HG03575 (cell line): ENCODE results near the gene C2CD3.

Experiments used
- ATAC-seq: cut with Tn5 transposase; IDR thresholded peaks from one replicate; pipeline ENCODE4 v1.9.1; 2021; ENCODE audit not compliant: unreplicated experiment, insufficient number of reproducible peaks, low FRiP score; ENCODE audit errors: extremely low read depth

Gene C2CD3, protein sequence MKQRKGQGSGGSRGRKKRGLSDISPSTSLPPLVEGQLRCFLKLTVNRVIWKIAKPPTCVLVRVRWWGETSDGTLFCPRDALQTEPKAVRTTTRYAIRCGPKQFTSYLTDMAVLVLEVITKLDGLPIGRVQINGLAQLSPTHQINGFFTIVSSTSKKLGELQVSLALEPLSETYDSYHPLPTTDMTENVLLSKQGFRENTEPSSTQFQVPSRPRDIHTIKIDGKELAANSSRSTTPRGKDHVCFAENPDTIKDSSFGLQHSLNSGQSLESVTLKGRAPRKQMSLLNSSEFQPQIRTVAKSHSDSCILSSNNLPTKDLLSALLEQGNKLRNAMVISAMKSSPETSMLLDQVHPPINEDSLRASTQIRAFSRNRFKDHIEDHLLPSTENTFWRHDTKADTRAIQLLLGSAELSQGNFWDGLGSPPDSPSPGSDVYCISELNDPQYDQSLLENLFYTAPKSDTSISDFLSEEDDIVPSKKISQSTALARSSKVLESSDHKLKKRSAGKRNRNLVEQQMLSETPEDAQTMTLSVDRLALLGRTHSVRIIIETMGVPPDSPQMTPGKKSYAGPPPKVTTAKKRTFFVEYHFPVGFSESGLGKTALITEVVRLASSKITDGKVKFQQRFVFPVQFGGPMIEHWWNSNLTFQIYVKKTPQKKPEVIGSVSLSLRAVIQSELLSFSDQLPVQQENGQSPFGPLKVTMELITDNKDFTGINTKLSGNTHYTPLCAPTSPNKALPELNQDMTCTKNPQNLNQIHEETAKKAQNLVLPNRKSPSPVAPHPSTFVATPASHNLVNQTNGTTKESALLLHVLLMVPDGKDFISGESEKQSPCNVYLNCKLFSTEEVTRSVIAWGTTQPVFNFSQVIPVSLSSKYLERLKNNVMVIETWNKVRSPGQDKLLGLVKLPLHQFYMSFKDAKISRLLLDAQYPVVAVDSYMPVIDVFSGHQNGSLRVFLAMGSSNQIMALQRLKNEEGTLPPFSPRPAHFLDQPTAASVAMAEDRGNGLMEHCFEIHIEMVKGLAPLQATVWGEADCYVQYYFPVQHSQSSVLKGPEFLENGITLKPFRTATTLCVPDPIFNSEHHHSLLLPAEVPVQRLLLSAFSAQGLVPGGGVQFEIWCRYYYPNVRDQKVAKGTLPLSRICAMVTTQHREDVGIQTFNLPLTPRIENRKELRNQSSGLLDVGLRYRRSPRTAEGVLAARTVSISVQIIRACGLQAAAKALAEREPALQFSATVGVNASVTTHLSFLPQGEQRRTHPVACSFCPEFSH (N-terminal part only)

GRCh38 chr11:74170694-74171629 lies at the start of gene C2CD3, which contains the start of gene PPME1:
Gene C2CD3 (minus strand): TSS chr11:74171002. CDS start chr11:74170792, 210 bp downstream.
Gene PPME1 (plus strand): TSS chr11:74171289. CDS start chr11:74171422, 133 bp downstream.
- peak; percentile 93 for ATAC-seq

DNA sequence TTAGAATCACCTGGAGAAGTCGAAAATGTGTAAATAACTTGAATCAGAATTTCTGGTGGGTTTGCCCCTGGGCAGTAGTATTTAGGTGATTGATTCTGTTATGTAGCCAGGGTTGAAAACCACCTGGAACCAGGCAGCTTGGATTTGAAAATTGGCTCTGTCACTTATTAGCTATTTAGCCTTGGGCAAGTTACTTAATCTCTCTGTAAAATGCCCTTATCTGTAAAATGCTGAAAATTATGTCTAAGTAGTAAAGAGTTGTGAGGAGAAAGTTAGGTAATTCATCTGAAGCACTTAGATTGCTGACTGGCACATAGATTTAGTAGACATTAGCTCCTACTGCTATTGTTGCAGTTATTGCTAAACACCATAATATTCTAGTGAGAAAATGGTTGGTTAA lies 49.6 kb upstream of the C2CD3 start:
- no peak for ATAC-seq

GRCh38 chr11:74212533-74212932 lies 41.7 kb upstream of the C2CD3 start:
- no peak for ATAC-seq

DNA sequence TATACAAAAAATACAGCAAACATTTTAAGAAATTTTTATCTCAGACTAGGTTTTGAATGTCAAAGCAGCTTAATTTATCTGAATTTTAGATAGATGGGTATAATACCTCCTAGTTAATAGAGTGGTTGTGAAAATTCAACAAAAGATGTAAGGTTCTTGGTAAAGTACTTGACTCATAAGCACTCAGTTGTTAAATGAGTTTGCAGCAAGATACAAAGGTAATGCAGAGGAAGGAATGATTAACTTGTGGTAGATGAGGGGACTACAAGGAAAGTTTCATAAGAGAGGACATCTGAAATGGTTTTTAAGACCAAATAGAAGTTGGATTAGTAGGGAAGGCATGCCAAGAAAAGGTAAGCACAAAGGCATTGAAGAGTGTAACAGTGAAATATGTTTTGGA lies 37.7 kb upstream of the C2CD3 start:
- ATAC-seq: no peak

GRCh38 chr11:74206746-74207145 lies 35.9 kb upstream of the C2CD3 start:
- ATAC-seq: no peak

GRCh38 chr11:74205181-74205580 lies 34.4 kb upstream of the C2CD3 start:
- no peak for ATAC-seq

GRCh38 chr11:74204701-74205100 lies 33.9 kb upstream of the C2CD3 start:
- ATAC-seq: no peak

GRCh38 chr11:74203966-74204365 lies 33.2 kb upstream of the C2CD3 start:
- no peak for ATAC-seq

- ATAC-seq: no peak
These were observed 26.1 kb upstream of the C2CD3 start for GRCh38 chr11:74196781-74197486.

GRCh38 chr11:74195828-74196227 lies 25.0 kb upstream of the C2CD3 start:
- no peak for ATAC-seq

GRCh38 chr11:74185695-74186094 lies 14.9 kb upstream of the C2CD3 start:
- ATAC-seq: no peak

DNA sequence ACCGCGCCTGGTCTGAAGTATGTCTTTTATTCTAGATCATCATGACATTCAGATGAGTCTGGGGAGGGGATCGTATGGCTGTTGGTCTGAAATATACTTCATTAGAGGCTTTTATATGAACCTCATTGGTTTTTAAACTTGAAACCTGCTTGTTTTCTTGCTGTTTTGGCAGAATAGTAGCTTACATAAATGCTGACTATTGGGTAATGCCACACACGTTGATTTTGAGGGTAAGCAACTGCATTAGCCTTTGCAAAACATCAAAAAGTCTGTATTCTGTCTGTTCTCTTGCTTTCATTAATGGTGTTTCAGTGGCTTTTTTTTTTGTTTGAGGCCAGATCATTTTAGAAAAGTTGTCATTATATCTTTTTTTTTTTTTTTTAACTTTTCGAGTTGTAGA lies 14.5 kb upstream of the C2CD3 start:
- ATAC-seq: no peak

GRCh38 chr11:74182635-74183034 lies 11.8 kb upstream of the C2CD3 start:
- ATAC-seq: no peak

GRCh38 chr11:74179234-74180052 lies 8.6 kb upstream of the C2CD3 start:
- no peak for ATAC-seq

GRCh38 chr11:74175920-74176319 lies 5.1 kb upstream of the C2CD3 start:
- no peak for ATAC-seq

- ATAC-seq: no peak
These were observed 1.2 kb upstream of the C2CD3 start for GRCh38 chr11:74171997-74172396.

DNA sequence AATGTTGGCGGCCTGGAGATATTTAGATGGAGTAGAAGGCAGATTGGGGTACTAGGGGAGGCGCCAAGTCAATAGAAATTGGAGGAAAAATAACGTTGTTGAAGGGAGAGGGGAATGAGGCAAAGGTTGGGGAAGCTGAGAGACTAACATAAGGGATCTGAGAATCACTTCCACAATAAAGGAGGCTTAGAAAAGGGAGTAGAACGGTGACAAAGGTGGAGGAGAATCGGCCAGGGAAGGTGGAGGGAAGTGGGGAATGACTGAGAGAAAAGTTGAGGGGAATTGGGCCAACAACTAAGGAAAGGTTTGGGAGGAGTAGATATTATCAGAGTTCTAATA lies 797 bp upstream of the C2CD3 start:
- no peak for ATAC-seq
